ENCODE results near the gene SOAT1. TPM values are rescaled to one million over a fixed set of nuclear protein-coding genes. Genes with fewer than 3 reads are reported as not detected.

SOAT1 gene
- total RNA-seq, 3 donors from 2014 or later (not counting 1 experiment from before 2014, with no cell fraction given) = 36.9 to 57.9 (median 51.3) TPM

DNA sequence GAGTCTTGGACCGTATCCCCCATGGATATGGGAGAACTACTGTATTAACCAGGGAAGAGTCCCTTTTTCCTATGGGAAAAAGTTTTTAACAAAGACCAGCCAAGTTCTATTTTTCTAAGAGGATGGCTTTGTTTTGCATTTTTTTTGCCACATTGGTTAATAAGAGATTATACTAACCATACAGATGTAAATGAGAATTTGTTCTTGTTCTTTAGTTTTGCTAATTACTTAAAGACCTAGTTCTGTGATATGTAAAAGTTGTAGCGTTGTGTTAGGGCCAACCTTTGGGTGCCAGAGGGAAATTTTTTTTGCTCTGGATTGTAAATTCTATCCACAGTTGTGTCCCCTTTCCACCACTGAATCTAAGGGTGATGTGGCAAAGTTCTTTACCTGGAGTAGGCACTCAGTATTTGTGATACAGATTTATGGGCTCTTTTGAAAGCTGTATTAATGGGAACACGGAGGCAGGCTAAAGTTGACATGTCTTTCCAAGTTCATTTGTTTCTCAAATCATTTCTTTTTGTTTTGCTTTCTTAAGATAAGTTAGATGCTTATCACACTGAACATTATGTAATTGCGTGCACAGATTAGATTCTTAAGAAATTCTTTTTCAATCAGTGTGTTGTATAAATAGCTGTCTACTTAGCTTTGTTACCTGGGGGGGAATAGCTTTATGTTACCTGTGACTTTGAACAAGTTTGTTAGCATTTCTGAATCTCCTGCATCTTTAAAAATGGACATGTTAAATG lies 2.9 kb downstream of the SOAT1 start:
- Mint-ChIP-seq H3K27ac (peak overlapping the region; percentile 78 to 85), H3K9me3 (no peaks in the 10 kb centered on the region), H3K4me3 (no peak overlapping the region), H3K4me1 (peaks cover 63 to 67% of the 10 kb centered on the region in 2 donors), H3K27me3 (ENCODE audit: low read depth in 2 of 2) (no peaks in the 10 kb centered on the region), H3K36me3 (no peaks in the 10 kb centered on the region)
- intact Hi-C loops (cut with micrococcal nuclease) = loop anchor here (5.0 kb wide), 1 partner anchor 69 kb away; the partner anchor contains the start of gene ABL2
- no peak for ATAC-seq
- Histone ChIP-seq H3K27ac (ENCODE audit: low read length) (no peak overlapping the region), H3K36me3 (ENCODE audit: control insufficient read depth, insufficient read depth, low read length) (no peaks in the 10 kb centered on the region), H3K9me3 (ENCODE audit: control insufficient read depth, insufficient read depth, low read length) (no peaks in the 10 kb centered on the region), H3K4me1 (ENCODE audit: control insufficient read depth, insufficient read depth, low read length) (peaks cover 34% of the 10 kb centered on the region), H3K4me3 (ENCODE audit: low read length) (no peak overlapping the region), H3K27me3 (ENCODE audit: control insufficient read depth, insufficient read depth, low read length) (no peaks in the 10 kb centered on the region)
- DNase-seq = no peak
- 92% methylated on average over 3 of the region's 4 CpGs for WGBS (ENCODE audit: insufficient coverage)
- TF ChIP-seq, protein P1, sequence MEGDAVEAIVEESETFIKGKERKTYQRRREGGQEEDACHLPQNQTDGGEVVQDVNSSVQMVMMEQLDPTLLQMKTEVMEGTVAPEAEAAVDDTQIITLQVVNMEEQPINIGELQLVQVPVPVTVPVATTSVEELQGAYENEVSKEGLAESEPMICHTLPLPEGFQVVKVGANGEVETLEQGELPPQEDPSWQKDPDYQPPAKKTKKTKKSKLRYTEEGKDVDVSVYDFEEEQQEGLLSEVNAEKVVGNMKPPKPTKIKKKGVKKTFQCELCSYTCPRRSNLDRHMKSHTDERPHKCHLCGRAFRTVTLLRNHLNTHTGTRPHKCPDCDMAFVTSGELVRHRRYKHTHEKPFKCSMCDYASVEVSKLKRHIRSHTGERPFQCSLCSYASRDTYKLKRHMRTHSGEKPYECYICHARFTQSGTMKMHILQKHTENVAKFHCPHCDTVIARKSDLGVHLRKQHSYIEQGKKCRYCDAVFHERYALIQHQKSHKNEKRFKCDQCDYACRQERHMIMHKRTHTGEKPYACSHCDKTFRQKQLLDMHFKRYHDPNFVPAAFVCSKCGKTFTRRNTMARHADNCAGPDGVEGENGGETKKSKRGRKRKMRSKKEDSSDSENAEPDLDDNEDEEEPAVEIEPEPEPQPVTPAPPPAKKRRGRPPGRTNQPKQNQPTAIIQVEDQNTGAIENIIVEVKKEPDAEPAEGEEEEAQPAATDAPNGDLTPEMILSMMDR (IDR thresholded peaks at IDR 0.05) = no peak

GRCh38 chr1:179297105-179297378 lies 3.4 kb downstream of the SOAT1 start:
- Mint-ChIP-seq H3K9me3 (no peaks in the 10 kb centered on the region), H3K27ac (peak overlapping the region; percentile 78 to 85), H3K36me3 (no peaks in the 10 kb centered on the region), H3K27me3 (ENCODE audit: low read depth in 2 of 2) (no peaks in the 10 kb centered on the region), H3K4me1 (peaks cover 68 to 72% of the 10 kb centered on the region in 2 donors), H3K4me3 (no peak overlapping the region)
- Histone ChIP-seq H3K36me3 (ENCODE audit: control insufficient read depth, insufficient read depth, low read length) (no peaks in the 10 kb centered on the region), H3K4me3 (ENCODE audit: low read length) (no peak overlapping the region), H3K27me3 (ENCODE audit: control insufficient read depth, insufficient read depth, low read length) (no peaks in the 10 kb centered on the region), H3K9me3 (ENCODE audit: control insufficient read depth, insufficient read depth, low read length) (no peaks in the 10 kb centered on the region), H3K27ac (ENCODE audit: low read length) (no peak overlapping the region), H3K4me1 (ENCODE audit: control insufficient read depth, insufficient read depth, low read length) (peaks cover 34% of the 10 kb centered on the region)
- TF ChIP-seq, protein P1 (IDR thresholded peaks at IDR 0.05) = no peak
- DNase-seq (no peak), ATAC-seq (no peak)
- intact Hi-C loops (cut with micrococcal nuclease) = loop anchor here (5.0 kb wide), 1 partner anchor 70 kb away; the partner anchor contains the start of gene ABL2
- WGBS (ENCODE audit: insufficient coverage) = 76% methylated on average over 3 of the region's 3 CpGs

- WGBS (ENCODE audit: insufficient coverage) = 30% methylated on average over 3 of the region's 3 CpGs
- H3K4me1 ChIP-seq (ENCODE audit: control insufficient read depth, insufficient read depth, low read length) = peaks cover 27% of the 10 kb centered on the region
- peak overlapping the region; percentile 73 to 89 for H3K27ac Mint-ChIP-seq
- peak; percentile 76 to 91 (median 85) for ATAC-seq
- H3K27ac ChIP-seq (ENCODE audit: low read length) = no peak overlapping the region
- TF ChIP-seq, protein P1 (IDR thresholded peaks at IDR 0.05) = no peak
- H3K4me3 Mint-ChIP-seq = peak overlapping the region; percentile 56
- intact Hi-C loops (cut with micrococcal nuclease) = loop anchor here (5.0 kb wide), 1 partner anchor 72 kb away; the partner anchor contains the start of gene ABL2
- no peaks in the 10 kb centered on the region for H3K36me3 Mint-ChIP-seq
- H3K4me3 ChIP-seq (ENCODE audit: low read length) = no peak overlapping the region
- DNase-seq = peak; percentile 23 to 76
- H3K27me3 Mint-ChIP-seq (ENCODE audit: low read depth in 2 of 2) = no peaks in the 10 kb centered on the region
- no peaks in the 10 kb centered on the region for H3K9me3 Mint-ChIP-seq
- H3K9me3 ChIP-seq (ENCODE audit: control insufficient read depth, insufficient read depth, low read length) = no peaks in the 10 kb centered on the region
- H3K4me1 Mint-ChIP-seq = peaks cover 70 to 77% of the 10 kb centered on the region in 2 donors
- no peaks in the 10 kb centered on the region for H3K27me3 ChIP-seq (ENCODE audit: control insufficient read depth, insufficient read depth, low read length)
- peaks cover 10% of the 10 kb centered on the region for H3K36me3 ChIP-seq (ENCODE audit: control insufficient read depth, insufficient read depth, low read length)
Observed at GRCh38 chr1:179298952-179299351, 5.4 kb downstream of the SOAT1 start.

All from natural killer cell (primary cell).